Fibroblast of the conjunctiva (primary cell): ENCODE measurements around the gene APBB1.

ENCODE experiments used
- DNase-seq: peaks from one replicate; pipeline ENCODE4 v3.0.0-alpha.2; 2010; ENCODE audit warnings: low read depth

The APBB1 gene

DNA sequence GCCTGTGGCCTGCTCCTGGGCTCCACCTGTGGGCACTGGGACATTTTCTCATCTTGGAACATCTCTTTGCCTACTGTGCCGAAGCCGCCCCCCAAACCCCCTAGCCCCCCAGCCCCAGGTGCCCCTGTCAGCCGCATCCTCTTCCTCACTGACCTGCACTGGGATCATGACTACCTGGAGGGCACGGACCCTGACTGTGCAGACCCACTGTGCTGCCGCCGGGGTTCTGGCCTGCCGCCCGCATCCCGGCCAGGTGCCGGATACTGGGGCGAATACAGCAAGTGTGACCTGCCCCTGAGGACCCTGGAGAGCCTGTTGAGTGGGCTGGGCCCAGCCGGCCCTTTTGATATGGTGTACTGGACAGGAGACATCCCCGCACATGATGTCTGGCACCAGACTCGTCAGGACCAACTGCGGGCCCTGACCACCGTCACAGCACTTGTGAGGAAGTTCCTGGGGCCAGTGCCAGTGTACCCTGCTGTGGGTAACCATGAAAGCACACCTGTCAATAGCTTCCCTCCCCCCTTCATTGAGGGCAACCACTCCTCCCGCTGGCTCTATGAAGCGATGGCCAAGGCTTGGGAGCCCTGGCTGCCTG lies 27.3 kb downstream of the APBB1 start:
- DNase-seq = no peak

DNA sequence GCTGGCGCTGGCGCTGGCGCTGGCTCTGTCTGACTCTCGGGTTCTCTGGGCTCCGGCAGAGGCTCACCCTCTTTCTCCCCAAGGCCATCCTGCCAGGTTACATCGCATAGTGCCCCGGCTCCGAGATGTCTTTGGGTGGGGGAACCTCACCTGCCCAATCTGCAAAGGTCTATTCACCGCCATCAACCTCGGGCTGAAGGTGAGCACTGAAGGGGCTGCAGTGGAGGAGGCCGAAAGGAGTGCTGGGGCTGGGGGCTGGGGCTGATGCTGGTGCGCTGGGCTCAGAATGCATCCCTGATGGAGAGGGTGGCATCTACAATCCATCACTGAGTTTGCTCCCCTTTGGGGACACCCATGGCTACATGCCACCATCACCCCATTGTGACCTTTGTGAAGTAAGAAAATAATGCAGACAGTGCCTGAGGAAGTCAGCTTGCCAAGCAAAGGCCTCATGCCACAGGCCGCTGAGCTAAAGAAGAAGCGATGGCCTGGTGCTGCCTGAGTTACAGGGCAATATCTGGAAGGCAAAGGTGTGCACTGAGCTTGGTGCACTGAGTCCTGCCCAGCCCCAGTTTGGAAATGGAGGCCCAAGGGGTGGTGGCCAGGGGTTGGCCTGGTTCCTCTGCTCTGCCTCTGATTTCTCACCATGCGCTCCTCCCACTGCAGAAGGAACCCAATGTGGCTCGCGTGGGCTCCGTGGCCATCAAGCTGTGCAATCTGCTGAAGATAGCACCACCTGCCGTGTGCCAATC lies 28.0 kb downstream of the APBB1 start:
- DNase-seq = no peak

DNA sequence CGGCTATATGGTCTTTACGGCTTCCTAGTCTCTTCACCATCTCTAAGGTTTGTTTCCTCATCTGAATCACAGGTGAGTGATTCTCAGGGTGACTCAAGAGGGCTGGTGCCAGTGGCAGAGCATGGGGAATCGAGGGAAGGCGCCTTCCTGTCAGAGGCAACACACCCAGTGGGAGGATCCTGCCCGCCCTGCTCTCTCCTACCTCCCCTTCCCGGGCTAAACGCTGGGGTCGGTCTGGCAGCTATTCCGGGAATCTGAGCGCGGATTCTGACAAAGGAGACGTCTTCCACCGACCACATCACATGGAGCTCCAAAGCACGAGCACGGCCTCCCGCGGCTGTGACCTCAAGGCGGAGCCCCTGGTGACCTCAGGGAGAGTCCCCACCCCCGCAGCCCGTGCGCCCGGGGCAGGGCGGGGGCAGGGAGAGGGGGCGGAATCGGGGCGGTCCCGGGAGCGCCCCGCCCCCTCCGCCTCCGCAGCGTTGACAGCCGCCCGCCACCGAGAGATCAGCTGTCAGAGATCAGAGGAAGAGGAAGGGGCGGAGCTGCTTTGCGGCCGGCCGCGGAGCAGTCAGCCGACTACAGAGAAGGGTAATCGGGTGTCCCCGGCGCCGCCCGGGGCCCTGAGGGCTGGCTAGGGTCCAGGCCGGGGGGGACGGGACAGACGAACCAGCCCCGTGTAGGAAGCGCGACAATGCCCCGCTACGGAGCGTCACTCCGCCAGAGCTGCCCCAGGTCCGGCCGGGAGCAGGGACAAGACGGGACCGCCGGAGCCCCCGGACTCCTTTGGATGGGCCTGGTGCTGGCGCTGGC lies 28.8 kb downstream of the APBB1 start, which contains the start of gene SMPD1:
TSS of gene SMPD1 (plus strand) at position 570 of the 813 bp plus-strand sequence. CDS start at position 695, 125 bp downstream.
- peak; percentile 81 for DNase-seq

DNA sequence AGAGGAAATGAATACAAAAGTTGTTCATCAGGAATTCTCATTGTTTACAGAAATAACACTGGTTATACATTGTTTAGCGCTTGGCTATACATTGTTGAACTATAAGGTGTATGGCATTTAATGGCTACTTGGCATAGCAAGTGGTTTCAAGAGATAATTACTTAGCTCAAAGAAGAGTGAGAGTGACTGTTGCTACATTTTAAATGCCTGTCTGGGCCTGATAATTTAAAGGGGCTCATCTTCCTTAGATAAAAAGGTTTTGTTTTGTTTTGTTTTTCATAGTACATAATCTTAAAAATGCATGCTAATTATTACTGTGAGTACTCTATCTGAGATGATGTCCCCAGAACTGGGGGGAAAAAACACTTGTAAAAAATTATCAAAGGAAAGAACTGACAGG lies 30.1 kb downstream of the APBB1 start:
- DNase-seq = no peak

DNA sequence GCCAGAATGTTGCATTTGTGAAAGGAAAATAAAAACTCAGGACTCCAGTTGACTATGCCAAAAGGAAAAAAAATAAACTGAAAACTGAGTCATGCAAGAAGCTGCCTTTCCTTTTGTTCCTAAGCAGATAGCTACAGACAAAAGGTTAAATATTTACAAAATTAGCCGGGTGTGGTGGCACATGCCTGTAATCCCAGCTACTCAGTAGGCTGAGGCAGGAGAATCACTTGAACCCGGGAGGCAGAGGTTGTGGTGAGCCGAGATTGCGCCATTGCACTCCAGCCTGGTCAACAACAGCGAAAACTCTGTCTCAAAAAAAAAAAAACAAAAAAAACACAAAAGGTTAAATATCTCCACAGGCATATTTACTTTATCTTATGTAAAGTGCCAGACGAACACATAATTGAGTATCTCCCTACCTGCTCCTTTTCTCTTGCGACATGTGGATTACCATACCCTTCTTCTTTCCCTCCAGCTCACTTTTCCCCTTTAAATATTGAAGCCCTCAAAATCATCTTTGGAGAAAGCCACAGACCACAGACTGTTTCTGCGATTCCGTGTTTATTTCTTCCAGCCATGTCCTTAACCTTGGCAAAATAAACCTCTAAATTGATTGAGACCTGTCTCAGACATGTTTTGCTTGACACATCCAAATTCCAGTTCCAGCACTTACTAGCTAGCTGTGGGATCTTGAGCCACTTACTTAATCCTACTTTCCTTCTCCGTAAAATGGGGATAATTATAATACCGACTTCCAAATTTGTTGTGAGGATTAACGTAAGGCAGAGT lies 30.9 kb downstream of the APBB1 start:
- peak; percentile 20 for DNase-seq

DNA sequence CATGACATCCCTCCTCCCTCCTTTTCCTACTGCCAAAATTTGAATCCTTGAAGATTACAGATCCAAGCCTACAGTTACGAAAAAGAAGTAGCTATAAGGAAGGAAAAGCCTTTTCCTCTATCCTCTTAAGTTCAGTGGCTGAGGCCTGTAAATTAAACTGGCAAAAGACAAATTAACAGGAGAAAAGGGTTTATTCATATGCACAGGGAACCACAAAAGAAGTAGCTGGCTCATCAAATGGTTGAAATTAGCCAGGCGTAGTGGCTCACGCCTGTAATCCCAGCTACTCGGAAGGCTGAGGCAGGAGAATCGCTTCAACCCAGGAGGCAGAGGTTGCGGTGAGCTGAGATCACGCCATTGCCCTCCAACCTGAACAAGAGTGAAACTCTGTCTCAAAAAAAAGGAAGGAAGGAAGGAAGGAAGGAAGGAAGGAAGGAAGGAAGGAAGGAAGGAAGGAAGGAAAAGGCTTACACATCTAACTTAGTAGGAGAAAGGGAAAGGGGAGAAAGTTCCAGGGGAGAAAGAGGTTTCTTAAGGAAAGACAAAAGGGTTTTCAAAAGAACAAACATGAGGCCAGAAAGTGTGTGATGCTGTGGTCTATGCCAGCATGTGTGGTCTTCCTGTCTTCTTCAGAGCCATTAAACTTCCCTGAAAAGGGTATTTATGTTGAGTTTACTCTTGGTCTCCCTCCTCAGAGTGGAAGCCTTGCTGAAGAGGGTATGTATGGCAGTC lies 33.7 kb downstream of the APBB1 start:
- no peak for DNase-seq

DNA sequence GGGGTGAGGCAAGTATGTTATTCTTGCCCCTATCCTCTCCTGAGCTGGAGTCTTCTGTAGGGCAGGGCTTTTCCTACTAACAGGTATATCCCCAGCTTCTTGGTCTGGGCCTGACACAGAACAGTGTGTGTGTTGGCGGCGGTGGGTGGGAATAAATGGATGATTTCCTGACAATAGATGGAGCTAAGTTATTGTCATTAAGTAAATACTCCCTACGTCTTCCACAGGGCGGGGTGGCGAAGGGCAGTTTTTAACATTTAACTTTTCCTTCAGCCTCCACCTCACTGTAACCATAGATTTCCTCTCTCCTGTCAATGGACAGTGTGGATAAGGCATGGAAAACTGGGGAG lies 40.3 kb downstream of the APBB1 start:
- no peak for DNase-seq

DNA sequence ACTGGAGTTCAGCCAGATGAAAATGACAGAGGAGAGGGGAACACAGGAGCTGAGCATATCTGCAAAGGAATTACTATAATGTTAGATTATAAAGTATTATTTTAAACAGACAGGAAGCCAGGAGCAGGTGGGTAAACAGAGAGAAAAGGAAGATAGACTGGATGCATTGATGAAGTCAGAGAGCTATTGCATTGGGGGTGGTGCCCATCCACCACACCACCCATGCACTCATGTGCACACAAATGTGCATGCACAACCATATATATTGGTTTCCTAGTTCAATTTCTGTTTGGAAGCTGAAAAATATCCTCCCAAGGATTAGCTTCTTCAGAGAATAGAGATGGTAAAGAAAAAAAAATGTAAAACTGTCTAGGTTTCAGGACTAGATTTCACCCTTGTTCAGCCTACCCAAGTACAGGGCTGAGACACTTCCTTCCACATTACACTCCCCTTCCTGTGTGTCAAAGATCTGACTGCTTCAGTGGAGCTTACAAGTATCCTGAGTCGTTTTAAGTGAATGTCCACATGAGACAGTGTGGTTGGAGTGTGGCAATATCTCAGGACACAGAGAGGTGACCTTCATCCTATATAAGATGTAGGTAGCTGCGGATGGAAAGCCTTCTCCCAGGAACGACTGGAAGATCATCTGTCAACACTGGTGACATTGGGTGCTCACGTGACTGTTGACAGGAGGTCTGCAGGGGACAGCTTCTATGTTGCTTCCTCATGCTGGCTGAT lies 40.8 kb downstream of the APBB1 start:
- no peak for DNase-seq

DNA sequence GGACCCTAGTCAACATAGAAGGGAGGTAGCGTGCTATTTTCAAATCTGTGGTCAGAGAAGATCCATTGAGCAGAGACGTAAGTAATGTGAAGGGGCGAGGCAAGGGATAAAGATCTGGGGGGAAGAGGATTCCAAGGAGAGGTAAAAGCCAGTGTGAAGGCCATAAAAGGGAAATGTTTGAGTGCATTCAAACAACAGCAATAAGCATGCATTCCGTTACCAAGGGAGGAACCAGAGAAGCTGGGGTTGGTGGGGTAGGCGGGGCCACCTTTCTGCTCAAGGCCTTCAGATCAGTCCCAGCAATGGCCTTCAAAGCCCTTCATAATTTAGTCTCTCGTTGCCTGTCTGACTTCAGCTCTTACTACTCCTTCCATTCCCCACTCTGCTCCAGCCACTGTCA lies 47.1 kb downstream of the APBB1 start:
- no peak for DNase-seq

DNA sequence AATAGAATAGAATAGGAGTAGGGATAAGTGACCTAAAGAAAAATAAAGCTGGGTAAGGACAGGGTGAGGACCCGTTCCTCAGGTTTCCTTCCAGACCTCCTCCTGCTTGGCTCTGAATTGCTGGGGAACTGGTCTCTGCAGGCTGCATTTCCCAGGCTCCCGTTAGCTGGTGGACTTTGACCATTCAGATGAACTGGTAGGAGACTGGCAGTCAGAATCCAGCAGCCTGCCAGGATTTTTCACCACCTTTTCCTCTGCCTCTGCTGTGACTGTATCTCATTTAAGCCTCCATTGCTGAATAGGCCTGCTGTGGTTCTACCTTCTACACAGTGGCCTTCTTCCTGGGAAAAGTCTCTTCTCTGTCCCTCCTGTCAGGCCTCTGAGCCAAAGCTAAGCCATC lies 53.2 kb downstream of the APBB1 start:
- no peak for DNase-seq

DNA sequence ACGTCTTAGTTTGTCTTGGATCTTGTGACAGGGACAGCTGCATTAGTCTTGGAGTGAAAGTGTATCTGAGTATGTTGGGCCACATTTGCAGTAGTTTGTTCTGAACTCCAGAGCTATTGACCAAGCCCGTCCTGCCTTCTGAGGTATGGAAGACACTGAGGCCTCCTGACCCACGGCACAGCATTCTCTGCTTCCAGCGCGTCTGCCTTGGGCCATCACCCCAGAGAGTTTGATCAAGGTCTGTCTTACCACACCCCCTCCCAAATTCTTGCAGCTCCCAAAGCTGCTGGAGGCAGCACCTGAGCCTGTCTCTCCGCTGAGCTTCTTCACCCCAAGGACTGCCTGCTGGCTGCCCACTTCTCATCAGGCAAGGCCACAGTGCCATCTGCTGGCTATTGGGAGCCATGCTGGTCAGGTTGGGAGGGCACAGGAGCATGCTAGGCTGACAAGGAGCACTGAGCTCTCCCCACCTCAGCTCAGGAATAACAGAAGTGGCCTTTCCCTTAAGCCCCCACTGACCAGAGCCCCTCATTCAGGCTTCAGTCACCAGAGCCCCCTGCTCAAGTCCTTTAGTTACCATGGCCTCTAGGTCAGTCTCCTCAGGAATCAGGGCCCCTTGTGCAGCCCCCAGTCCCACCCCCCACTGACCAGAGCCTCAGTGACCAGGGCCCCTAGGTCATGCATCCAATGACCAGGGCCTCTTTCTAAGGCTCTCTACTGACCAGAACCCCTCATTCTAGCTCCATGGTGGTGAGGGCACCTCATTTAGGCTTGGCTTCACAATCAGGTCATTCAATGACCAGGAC lies 55.8 kb downstream of the APBB1 start:
- DNase-seq = peak; percentile 70

DNA sequence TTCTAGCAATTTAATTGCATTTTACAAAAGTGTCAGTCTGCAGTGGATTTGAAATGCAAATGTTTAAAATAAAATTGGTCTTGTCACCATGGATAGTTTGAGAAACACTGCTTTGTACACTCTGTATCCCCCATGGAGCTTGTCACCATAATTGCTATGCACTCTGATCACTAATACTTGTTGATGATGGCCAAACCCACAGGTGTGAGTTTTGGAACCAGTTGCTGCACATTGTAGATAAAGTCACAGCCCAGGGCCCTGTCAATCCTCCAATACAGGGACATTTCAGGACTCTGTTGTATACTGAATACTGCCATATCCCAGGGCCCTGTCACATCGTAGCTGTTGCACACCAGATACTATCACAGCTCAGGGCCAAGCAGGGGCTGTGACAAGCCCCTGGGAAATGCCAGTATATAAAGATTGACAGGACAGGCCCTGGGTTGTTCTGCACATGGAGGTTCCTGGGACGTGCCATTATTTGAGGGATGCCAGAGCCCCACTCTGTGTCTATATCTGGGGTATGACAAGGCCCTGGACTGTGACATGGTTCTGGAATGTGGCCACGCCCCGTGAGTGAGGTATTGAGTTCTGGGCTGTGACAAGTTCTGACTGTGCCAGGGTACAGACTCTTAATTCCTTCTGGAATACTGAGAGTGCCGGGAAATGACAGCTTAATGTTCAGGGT lies 56.6 kb downstream of the APBB1 start:
- no peak for DNase-seq

DNA sequence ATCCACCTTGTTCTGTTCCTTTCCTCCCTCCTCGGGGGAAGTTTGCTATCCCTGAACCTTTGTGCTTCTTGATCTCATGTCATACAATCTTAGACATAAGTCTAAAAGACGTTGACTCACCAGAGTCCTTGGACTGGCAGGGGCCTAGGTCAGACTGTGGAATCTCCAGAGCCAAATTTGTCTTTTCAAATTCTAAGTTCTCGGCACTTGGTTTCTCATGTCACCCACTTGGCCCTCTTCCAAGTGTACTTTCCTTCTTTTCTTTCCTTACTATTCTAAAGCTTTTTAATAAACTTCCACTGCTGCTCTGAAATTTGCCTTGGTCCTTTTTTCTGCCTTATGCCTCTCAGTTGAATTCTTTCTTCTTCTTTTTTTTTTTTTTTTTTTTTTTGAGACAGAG lies 58.7 kb downstream of the APBB1 start:
- no peak for DNase-seq

DNA sequence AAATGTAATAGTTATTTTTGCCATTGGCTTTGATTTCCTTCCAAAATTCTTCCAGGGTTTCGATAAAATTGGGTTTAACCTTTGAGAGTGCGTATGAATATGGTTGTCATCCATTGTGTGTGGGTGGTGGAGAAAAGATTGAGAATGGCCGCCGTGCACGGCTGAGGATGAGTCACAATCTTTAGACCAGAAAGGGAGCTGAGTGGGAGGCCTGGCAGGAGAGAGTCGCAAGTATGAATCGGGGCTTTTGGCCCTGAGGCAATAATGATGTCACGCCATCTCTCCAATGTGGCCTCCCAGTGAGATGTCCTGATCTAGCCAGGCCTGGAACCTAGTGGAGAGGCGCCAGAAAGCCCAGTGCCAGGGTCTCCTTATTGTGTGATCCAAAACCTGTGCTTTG lies 61.7 kb downstream of the APBB1 start:
- peak; percentile 53 for DNase-seq

DNA sequence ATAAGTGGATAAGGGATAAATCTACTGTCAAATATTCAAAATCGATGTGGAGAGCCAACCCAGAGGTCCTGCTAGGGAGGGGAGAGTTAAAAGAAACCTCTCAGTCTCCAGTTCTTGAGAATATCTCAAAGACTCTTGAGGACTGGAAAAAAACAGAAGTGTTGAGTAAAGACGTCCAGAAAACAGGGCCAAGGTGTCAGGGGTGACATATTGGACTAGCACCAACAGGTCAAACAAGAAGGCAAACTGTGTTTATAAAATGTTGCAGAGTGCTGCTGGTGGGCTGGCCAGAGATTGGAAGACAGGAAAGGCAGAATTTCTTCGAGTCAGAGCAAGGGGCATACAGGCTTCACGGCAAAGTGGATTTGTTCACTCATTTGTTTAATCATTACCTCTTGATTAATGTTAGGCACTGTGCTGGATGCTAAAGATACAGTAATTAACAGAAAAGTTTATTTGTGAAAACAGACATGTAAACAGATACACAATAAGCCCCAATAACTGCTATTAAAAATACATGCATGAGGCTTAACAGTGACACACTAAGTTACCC lies 62.3 kb downstream of the APBB1 start:
- no peak for DNase-seq

DNA sequence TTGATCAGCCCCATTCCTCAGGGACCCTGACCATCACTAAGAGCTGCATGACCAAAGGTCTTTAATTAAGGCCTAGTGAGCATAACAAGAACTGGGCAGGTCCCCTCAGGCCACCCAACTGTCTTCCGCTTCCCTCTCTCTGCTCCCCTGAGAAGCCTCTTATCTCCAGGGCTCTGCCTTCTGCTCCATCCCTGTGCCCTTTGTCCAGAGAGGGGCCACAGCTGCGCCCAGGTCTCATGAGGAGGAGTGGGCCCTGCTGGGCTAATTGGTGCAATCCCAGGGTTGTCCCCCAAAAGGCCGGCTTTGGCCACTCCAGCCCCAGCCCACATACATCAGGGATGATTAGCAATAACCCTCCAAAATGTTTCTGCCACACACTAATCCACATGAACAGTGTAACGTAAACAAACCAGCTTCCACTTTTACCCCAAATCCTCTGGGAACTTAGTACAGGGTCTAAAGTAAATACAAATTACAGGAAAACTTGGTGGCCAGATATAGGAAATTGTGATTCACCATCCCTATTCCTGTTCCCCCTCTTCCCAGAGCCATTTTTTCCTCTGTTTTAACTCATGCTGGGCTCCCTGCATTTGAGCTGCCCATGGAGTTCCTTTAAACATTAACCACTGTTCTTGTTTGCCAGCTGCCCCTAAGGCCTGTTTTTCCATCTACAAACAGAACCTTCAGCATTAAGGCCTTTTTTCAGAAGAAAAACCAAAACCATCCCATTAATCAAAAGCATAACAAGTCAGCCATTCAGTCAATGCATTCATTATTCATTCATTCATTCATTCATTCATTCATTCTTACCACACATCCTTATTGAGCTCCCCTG lies 64.0 kb downstream of the APBB1 start:
- no peak for DNase-seq

DNA sequence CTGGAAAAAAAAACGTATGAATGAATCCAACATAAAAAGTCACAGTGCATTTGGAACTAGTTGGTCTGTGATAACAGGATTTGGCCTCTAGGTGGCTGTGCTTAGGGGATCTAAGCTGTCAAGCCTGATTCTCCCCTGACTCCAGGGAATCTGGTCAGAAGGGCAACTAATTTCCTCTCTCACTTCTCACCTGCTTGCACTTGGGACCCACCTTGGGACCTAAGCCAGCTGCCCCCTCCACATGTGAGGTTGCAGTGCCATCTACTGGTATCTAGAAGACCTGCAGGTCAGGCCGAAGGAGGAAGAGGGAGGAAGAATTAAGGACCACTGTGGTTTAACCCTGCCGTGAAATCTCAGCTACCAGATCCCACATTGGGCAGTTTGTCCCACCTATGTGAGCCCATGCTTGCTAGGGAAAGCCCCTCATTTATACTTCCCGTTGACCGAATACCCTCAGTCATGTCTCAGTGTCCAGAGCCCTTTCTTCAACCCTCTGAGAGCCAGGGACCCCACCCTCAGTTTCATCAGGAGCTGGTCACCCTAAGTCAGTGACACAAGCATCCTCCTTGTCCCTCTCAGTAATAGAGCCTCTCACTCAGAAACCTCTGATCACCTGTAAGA lies 65.4 kb downstream of the APBB1 start:
- peak; percentile 24 for DNase-seq
